Breast epithelium (tissue), 4 donors: ENCODE data around the gene MPHOSPH9. TPM values are rescaled to one million over a fixed set of nuclear protein-coding genes. Genes with fewer than 3 reads are reported as not detected.
"Not testable (repeated sequence)": the region's sequence is repeated elsewhere in the genome, so short reads cannot be mapped to it uniquely, and the experiment has no call there.

Source experiments
- DNase-seq, 2 donors: peaks; one replicate each; pipeline ENCODE4 v3.0.0-alpha.2; 2019; ENCODE audit warnings: low spot score in 2 of 2
- H3K27ac ChIP-seq, 2 donors: fragments of 200-600 bp; sonication (generic) in 1 of 2; one replicate each; pipeline ENCODE4 v1.5.1; 2016 to 2019; ENCODE audit warnings: mild to moderate bottlenecking in 1 of 2
- H3K27me3 ChIP-seq, 2 donors: fragments of 200-600 bp; sonication (generic) in 1 of 2; one replicate each; pipeline versions ENCODE4 v1.5.1 to v1.6.0; 2017 to 2019; ENCODE audit warnings: control low read depth in 1 of 2, mild to moderate bottlenecking in 1 of 2
- H3K36me3 ChIP-seq: fragments of 200-600 bp; one replicate; pipeline ENCODE4 v1.5.1; 2019
- H3K4me1 ChIP-seq, 2 donors: fragments of 200-600 bp; sonication (generic); one replicate each; pipeline ENCODE4 v1.5.1; 2016 to 2019; ENCODE audit warnings: control low read depth in 1 of 2
- H3K4me3 ChIP-seq, 3 donors: fragments of 200-600 bp; sonication (generic); 1 replicate in 2 of 3; 2 replicates in 1 of 3; pipeline ENCODE4 v1.5.1; 2016 to 2019; ENCODE audit warnings: mild to moderate bottlenecking in 3 of 3, moderate library complexity in 2 of 3
- H3K9me3 ChIP-seq, 2 donors: fragments of 200-600 bp; sonication (generic) in 1 of 2; one replicate each; pipeline ENCODE4 v1.5.1; 2016 to 2019; ENCODE audit warnings: control low read depth in 1 of 2
- CTCF ChIP-seq, 3 donors: fragments of 450-650 bp; IDR thresholded peaks; one replicate each; pipeline ENCODE4 v1.5.1; 2016 to 2017; ENCODE audit warnings: antibody characterized with exemption in 3 of 3, mild to moderate bottlenecking in 3 of 3, moderate library complexity in 3 of 3
- POLR2A ChIP-seq: fragments of 450-650 bp; IDR thresholded peaks from one replicate; pipeline ENCODE4 v1.6.1; 2016; ENCODE audit warnings: antibody characterized with exemption, mild to moderate bottlenecking, moderate library complexity
- POLR2AphosphoS5 ChIP-seq, 3 donors: sonication (generic); formaldehyde crosslinking; IDR thresholded peaks; one replicate each; pipeline ENCODE4 v1.6.1; 2017; ENCODE audit warnings: antibody characterized with exemption in 3 of 3
- intact Hi-C: fragments of 100-400 bp; cut with DNase I; formaldehyde crosslinking; loops from one replicate; pipeline ENCODE4 v1.15.1; 2023; ENCODE audit warnings: low total_unique reads
- total RNA-seq, 3 donors: library from RNA; depleted of rRNA; stranded (reverse); fragments of >200 nt; gene quantifications; one replicate each; pipeline ENCODE4 v1.1.0, GENCODE V29; 2016

The MPHOSPH9 gene
- total RNA-seq, 3 donors from 2014 or later: 19.0 to 28.6 (median 21.7) TPM

- no peaks in the 10 kb centered on the region for H3K9me3 ChIP-seq
- intact Hi-C loops: no loop called here
- H3K27me3 ChIP-seq: no peaks in the 10 kb centered on the region
- no peaks in the 10 kb centered on the region for H3K36me3 ChIP-seq
- peak overlapping the region; percentile 76 to 80 for H3K27ac ChIP-seq
- DNase-seq: peak; percentile 65 to 72
- H3K4me1 ChIP-seq: peaks cover 2 to 7% of the 10 kb centered on the region in 2 donors
- H3K4me3 ChIP-seq: no peak overlapping the region
- TF ChIP-seq POLR2AphosphoS5 (IDR thresholded peaks at IDR 0.05) (no peak), POLR2A (no peak), CTCF (IDR thresholded peaks at IDR 0.05) (no peak)
Observed at GRCh38 chr12:123250471-123251383, 17.8 kb upstream of the MPHOSPH9 start.

- H3K27ac ChIP-seq, H3K4me1 ChIP-seq, DNase-seq, H3K36me3 ChIP-seq, H3K9me3 ChIP-seq, H3K27me3 ChIP-seq, intact Hi-C loops, H3K4me3 ChIP-seq: not testable (repeated sequence)
Observed at GRCh38 chr12:123248996-123249741, 16.2 kb upstream of the MPHOSPH9 start.

GRCh38 chr12:123248129-123248528 lies 15.2 kb upstream of the MPHOSPH9 start:
- H3K27ac ChIP-seq, H3K4me3 ChIP-seq, H3K9me3 ChIP-seq, H3K36me3 ChIP-seq, H3K4me1 ChIP-seq, DNase-seq, intact Hi-C loops, H3K27me3 ChIP-seq: not testable (repeated sequence)

DNA sequence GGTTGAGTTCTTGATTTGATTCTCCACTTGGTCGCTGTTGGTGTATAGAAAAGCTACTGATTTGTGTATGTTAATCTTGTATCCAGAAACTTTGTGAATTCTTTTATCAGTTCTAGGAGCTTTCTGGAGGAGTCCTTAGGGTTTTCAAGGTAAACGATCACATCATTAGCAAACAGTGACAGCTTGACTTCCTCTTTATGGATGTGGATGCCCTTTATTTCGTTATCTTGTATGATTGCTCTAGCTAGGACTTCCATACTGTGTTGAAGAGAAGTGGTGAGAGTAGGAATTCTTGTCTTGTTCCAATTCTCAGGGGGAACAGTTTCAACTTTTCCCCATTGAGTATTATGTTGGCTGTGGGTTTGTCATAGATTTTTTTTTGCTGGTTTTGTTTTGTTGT lies 12.7 kb upstream of the MPHOSPH9 start:
- Histone ChIP-seq H3K27ac (no peak overlapping the region), H3K27me3 (no peaks in the 10 kb centered on the region), H3K9me3 (no peaks in the 10 kb centered on the region), H3K4me3 (no peak overlapping the region), H3K36me3 (no peaks in the 10 kb centered on the region), H3K4me1 (peaks cover 0 to 4% of the 10 kb centered on the region in 2 donors)
- DNase-seq: no peak
- TF ChIP-seq CTCF (IDR thresholded peaks at IDR 0.05) (no peak), POLR2AphosphoS5 (IDR thresholded peaks at IDR 0.05) (no peak)
- intact Hi-C loops: no loop called here

- intact Hi-C loops: loop anchor here (5.0 kb wide), 1 partner anchor 1031 kb away; no protein-coding TSS in a partner anchor
- no peaks in the 10 kb centered on the region for H3K9me3 ChIP-seq
- no peaks in the 10 kb centered on the region for H3K27me3 ChIP-seq
- H3K27ac ChIP-seq: no peak overlapping the region
- H3K36me3 ChIP-seq: no peaks in the 10 kb centered on the region
- DNase-seq: no peak
- no peak overlapping the region for H3K4me3 ChIP-seq
- TF ChIP-seq POLR2A (no peak), CTCF (IDR thresholded peaks at IDR 0.05) (no peak), POLR2AphosphoS5 (IDR thresholded peaks at IDR 0.05) (no peak)
- no peaks in the 10 kb centered on the region for H3K4me1 ChIP-seq
Observed at GRCh38 chr12:123243671-123244262, 10.8 kb upstream of the MPHOSPH9 start.
